MM.1S (cell line): ENCODE results near the gene SPIB.

Source experiments
- DNase-seq: peaks from one replicate; pipeline ENCODE4 v3.0.0-alpha.2; 2015
- H2AFZ ChIP-seq: fragments of 300-600 bp; sonication (generic); 2 replicates; pipeline ENCODE4 v1.6.0; 2016; ENCODE audit warnings: antibody characterized with exemption, low read length
- H3F3A ChIP-seq: fragments of 300-600 bp; sonication (generic); 2 replicates; pipeline ENCODE4 v1.6.1; 2016; ENCODE audit warnings: mild to moderate bottlenecking, antibody characterized with exemption, low read length, moderate library complexity, mixed read lengths; ENCODE audit not compliant: insufficient read depth
- H3K27ac ChIP-seq: fragments of 300-600 bp; sonication (generic); 2 replicates; pipeline ENCODE4 v1.5.1; 2016; ENCODE audit warnings: mild to moderate bottlenecking, low read length
- H3K27me3 ChIP-seq: fragments of 300-600 bp; sonication (generic); replicated peaks from 2 replicates; pipeline ENCODE4 v1.6.0; 2016; ENCODE audit warnings: low read length; ENCODE audit not compliant: insufficient read depth
- H3K36me3 ChIP-seq: fragments of 300-600 bp; sonication (generic); replicated peaks from 2 replicates; pipeline ENCODE4 v1.6.1; 2016; ENCODE audit warnings: mild to moderate bottlenecking, low read length, mixed read lengths; ENCODE audit not compliant: insufficient read depth
- H3K4me1 ChIP-seq: fragments of 300-600 bp; sonication (generic); 2 replicates; pipeline ENCODE4 v1.6.1; 2016; ENCODE audit warnings: low read length, mixed read lengths
- H3K4me2 ChIP-seq: fragments of 300-600 bp; sonication (generic); 2 replicates; pipeline ENCODE4 v1.6.0; 2016; ENCODE audit warnings: low read depth, low read length
- H3K4me3 ChIP-seq: fragments of 300-600 bp; sonication (generic); 2 replicates; pipeline ENCODE4 v1.5.1; 2016; ENCODE audit warnings: low read length, mixed read lengths
- H3K79me2 ChIP-seq: fragments of 300-600 bp; sonication (generic); 2 replicates; pipeline ENCODE4 v1.6.1; 2016; ENCODE audit warnings: mixed run types, low read length, mixed read lengths
- H3K9ac ChIP-seq: fragments of 300-600 bp; sonication (generic); 2 replicates; pipeline ENCODE4 v1.6.1; 2016; ENCODE audit warnings: low read length, mixed read lengths
- H3K9me2 ChIP-seq: fragments of 300-600 bp; sonication (generic); replicated peaks from 2 replicates; pipeline ENCODE4 v1.6.1; 2016; ENCODE audit warnings: mild to moderate bottlenecking, low read length, mixed read lengths; ENCODE audit not compliant: insufficient read depth
- H3K9me3 ChIP-seq: fragments of 300-600 bp; sonication (generic); replicated peaks from 2 replicates; pipeline ENCODE4 v1.6.1; 2016; ENCODE audit warnings: mild to moderate bottlenecking, low read length, mixed read lengths; ENCODE audit not compliant: insufficient read depth
- H4K20me1 ChIP-seq: fragments of 300-600 bp; sonication (generic); 2 replicates; pipeline ENCODE4 v1.6.1; 2016; ENCODE audit warnings: mild to moderate bottlenecking, low read length, moderate library complexity, mixed read lengths; ENCODE audit not compliant: insufficient read depth
- CTCF ChIP-seq: fragments of 300-600 bp; sonication (generic); IDR thresholded peaks from 2 replicates; pipeline ENCODE4 v1.5.1; 2016; ENCODE audit warnings: antibody characterized with exemption, low read length, mixed read lengths
- EZH2 ChIP-seq: fragments of 300-600 bp; sonication (generic); optimal IDR thresholded peaks from 2 replicates; pipeline ENCODE3; 2017; ENCODE audit warnings: low read depth, mild to moderate bottlenecking, antibody characterized with exemption, low read length, mixed read lengths
- EZH2phosphoT487 ChIP-seq: fragments of 300-600 bp; sonication (generic); IDR thresholded peaks from 2 replicates; pipeline ENCODE4 v1.6.1; 2018; ENCODE audit warnings: antibody characterized with exemption, low read length

Gene SPIB

DNA sequence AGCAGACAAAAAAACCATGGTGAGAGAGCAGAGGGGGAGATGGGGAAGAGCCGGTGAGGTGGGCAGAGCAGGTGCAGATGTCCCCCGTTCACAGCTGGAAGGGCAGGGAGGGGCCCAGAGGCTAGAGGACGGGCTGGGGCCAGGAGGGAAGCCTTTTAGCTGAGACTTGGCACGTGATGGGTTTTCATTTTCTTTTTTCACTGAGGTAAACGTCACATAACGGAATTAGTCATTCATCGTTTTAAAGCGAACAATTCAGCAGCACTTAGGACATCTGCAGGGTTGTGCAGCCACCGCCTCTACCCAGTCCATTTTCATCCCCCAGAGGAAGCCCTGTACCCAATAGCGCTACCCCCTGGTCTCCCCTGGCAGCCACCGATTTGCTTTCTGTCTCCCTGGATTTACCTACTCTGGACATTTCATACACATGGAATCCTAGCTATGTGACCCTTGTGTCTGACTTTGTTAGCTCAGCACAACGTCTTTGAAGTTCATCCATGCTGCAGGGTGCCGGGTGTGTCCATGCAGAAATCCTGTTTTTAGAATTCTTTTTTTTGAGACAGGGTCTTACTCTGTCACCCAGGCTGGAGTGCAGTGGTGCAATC, 41.5 kb downstream of the SPIB start:
- H3K4me2 ChIP-seq = peak overlapping the region; percentile 74
- H3F3A ChIP-seq = peaks cover 4% of the 10 kb centered on the region
- H2AFZ ChIP-seq = peak overlapping the region; percentile 6; the same call in 1 of the 2 replicates
- H3K27ac ChIP-seq = no peak overlapping the region
- DNase-seq = peak; percentile 19
- peak overlapping the region; percentile 38 for H3K4me3 ChIP-seq
- no peaks in the 10 kb centered on the region for H3K79me2 ChIP-seq
- peaks cover 61% of the 10 kb centered on the region for H3K27me3 ChIP-seq
- no peak overlapping the region; the same call in 1 of the 2 replicates for H3K9ac ChIP-seq
- no peaks in the 10 kb centered on the region for H4K20me1 ChIP-seq
- H3K9me3 ChIP-seq = no peaks in the 10 kb centered on the region
- H3K9me2 ChIP-seq = no peaks in the 10 kb centered on the region
- TF ChIP-seq EZH2phosphoT487 (no peak), CTCF (0 out of 2 replicates have a peak, but pooled peaks have one; percentile 14)
- H3K4me1 ChIP-seq = peaks cover 5% of the 10 kb centered on the region; the same call in 1 of the 2 replicates
- no peaks in the 10 kb centered on the region for H3K36me3 ChIP-seq

DNA sequence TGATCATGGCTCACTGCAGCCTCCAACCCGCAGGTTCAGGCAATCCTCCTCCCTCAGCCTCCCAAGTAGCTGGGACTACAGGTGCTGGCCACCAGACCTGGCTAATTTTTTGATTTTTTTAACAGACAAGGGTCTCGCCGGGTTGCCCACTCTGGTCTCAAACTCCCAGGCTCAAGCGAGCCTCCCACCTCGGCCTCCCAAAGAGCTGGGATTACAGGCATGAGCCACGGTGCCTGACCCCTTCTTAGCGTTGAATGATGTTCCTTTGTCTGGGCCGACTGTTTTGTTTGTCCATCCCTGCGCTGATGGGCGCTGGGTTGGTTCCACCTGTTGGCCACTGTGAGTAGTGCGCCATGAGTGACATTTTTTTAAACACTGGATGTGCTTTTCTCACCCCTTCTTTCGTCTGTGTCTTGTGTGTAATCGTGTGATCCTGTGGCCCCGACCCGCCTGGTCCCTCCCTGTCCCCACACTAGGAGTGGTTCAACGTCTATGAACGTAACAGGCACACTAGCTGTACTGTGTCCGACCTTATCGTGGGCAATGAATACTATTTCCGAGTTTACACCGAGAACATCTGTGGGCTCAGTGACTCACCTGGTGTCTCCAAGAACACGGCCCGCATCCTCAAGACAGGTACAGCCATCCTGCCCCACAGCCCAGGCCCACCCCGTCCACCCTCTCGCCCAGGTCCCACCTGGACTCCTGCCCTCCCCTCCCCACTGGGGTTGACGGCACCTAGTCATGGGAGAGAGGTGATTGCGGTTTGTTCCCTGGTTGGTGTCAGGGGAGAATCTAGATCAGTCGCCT, 42.5 kb downstream of the SPIB start:
- Histone ChIP-seq H4K20me1 (no peaks in the 10 kb centered on the region), H3K4me3 (no peak overlapping the region), H3K4me1 (peaks cover 5% of the 10 kb centered on the region; the same call in 1 of the 2 replicates), H3F3A (peaks cover 4% of the 10 kb centered on the region), H3K36me3 (no peaks in the 10 kb centered on the region), H3K27ac (no peak overlapping the region), H2AFZ (peak overlapping the region; percentile 59; the same call in 1 of the 2 replicates), H3K9ac (no peak overlapping the region), H3K4me2 (peak overlapping the region; percentile 49; the same call in 1 of the 2 replicates), H3K9me3 (no peaks in the 10 kb centered on the region), H3K9me2 (no peaks in the 10 kb centered on the region), H3K79me2 (no peaks in the 10 kb centered on the region), H3K27me3 (peaks cover 64% of the 10 kb centered on the region)
- TF ChIP-seq EZH2phosphoT487 = no peak
- peak; percentile 84 for TF ChIP-seq CTCF
- peak; percentile 58 for DNase-seq

DNA sequence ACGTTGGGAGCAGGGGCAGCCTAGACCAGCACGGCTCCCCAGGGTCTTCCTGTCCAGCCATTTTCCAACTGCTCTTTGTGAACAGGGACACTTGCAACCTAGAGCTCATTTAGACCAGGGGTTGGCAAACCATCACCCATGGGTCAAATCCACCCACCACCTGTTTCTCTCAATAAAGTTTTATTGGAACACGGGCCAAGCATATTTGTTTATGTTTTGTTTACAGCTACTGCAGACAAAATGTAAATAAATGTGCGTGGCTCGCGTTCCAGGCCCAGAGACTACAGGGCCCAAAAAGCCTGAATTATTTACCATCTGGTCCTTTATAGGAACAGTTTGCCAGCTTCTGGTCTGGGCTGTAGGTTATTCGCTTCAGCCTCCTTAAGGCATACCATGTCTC, 44.2 kb downstream of the SPIB start:
- peaks cover 4% of the 10 kb centered on the region for H3F3A ChIP-seq
- H3K4me3 ChIP-seq = no peak overlapping the region
- H3K4me2 ChIP-seq = no peak overlapping the region
- TF ChIP-seq EZH2phosphoT487 (no peak), CTCF (no peak), EZH2 (no peak)
- no peak overlapping the region for H2AFZ ChIP-seq
- H3K27me3 ChIP-seq = peaks cover 70% of the 10 kb centered on the region
- no peaks in the 10 kb centered on the region for H3K36me3 ChIP-seq
- H3K27ac ChIP-seq = no peak overlapping the region
- no peaks in the 10 kb centered on the region for H3K79me2 ChIP-seq
- H3K9ac ChIP-seq = no peak overlapping the region
- H3K9me2 ChIP-seq = no peaks in the 10 kb centered on the region
- H3K9me3 ChIP-seq = no peaks in the 10 kb centered on the region
- H3K4me1 ChIP-seq = peaks cover 5% of the 10 kb centered on the region; the same call in 1 of the 2 replicates
- no peak for DNase-seq
- no peaks in the 10 kb centered on the region for H4K20me1 ChIP-seq
